MCF 10A (cell line): ENCODE results near the gene INTS14. TPM values are rescaled to one million over a fixed set of nuclear protein-coding genes. Genes with fewer than 3 reads are reported as not detected.

Source experiments
- BruUV-seq: library from RNA; stranded (reverse); fragments of 400-500 nt; replicated peaks from 2 replicates; lab custom pipeline; 2021; lab: Mats Ljungman, UMichigan
- CTCF ChIA-PET: fragments of 300-600 bp; sonication (Branson Sonifier 250); formaldehyde crosslinking; extraction: SDS; loops from one replicate; lab custom pipeline; 2021; ENCODE audit warnings: antibody characterized with exemption, inconsistent platforms; lab: Yijun Ruan, JAX
- POLR2A ChIA-PET: fragments of 300-600, 350-650 bp; sonication (Branson Sonifier 250); formaldehyde crosslinking; extraction: SDS; loops from one replicate; lab custom pipeline; 2020; ENCODE audit warnings: antibody characterized with exemption, inconsistent platforms; lab: Yijun Ruan, JAX
- DNase-seq: peaks from one replicate; pipeline ENCODE4 v3.0.0-alpha.2; 2018; ENCODE audit not compliant: unreplicated experiment
- H3K27ac Mint-ChIP-seq: one replicate; pipeline ENCODE4 v1.8.0; 2022; ENCODE audit warnings: mild to moderate bottlenecking, low read depth, mixed read lengths; ENCODE audit not compliant: unreplicated experiment
- H3K27me3 Mint-ChIP-seq: one replicate; pipeline ENCODE4 v1.8.0; 2022; ENCODE audit warnings: mixed read lengths; ENCODE audit not compliant: insufficient read depth, unreplicated experiment
- H3K36me3 Mint-ChIP-seq: one replicate; pipeline ENCODE4 v1.8.0; 2022; ENCODE audit warnings: mild to moderate bottlenecking, moderate library complexity, mixed read lengths; ENCODE audit not compliant: insufficient read depth, unreplicated experiment
- H3K4me1 Mint-ChIP-seq: one replicate; pipeline ENCODE4 v1.8.0; 2022; ENCODE audit warnings: mixed read lengths; ENCODE audit not compliant: insufficient read depth, unreplicated experiment
- H3K4me3 Mint-ChIP-seq: one replicate; pipeline ENCODE4 v1.8.0; 2022; ENCODE audit warnings: mild to moderate bottlenecking, moderate library complexity, mixed read lengths; ENCODE audit not compliant: unreplicated experiment
- H3K9me3 Mint-ChIP-seq: one replicate; pipeline ENCODE4 v1.8.0; 2022; ENCODE audit warnings: mixed read lengths; ENCODE audit not compliant: unreplicated experiment
- CTCF ChIP-seq: fragments of 200-600 bp; IDR thresholded peaks from one replicate; pipeline ENCODE4 v1.8.0; 2022; ENCODE audit warnings: antibody characterized with exemption, mild to moderate bottlenecking; ENCODE audit not compliant: unreplicated experiment
- intact Hi-C: fragments of 100-400 bp; cut with micrococcal nuclease; formaldehyde crosslinking; loops from 2 replicates; pipeline ENCODE4 v1.14.1; 2022
- total RNA-seq: library from RNA; stranded (reverse); gene quantifications from 2 replicates; pipeline ENCODE4 v1.2.3, GENCODE V29; 2022

INTS14 gene
- total RNA-seq, 1 experiment from 2014 or later = 47.0 TPM

- POLR2A ChIA-PET = interaction anchor here (0.6 to 2.0 kb wide), 2 partner anchors 22 to 326 kb away, joined by 3 to 9 read pairs; partner anchors contain the start of gene INTS14
- CTCF ChIA-PET = no interaction called here
- no TSS peak for BruUV-seq
- H3K36me3 Mint-ChIP-seq = no peaks in the 10 kb centered on the region
- no peak overlapping the region for H3K4me3 Mint-ChIP-seq
- no peak for TF ChIP-seq CTCF
- intact Hi-C loops = no loop called here
- H3K4me1 Mint-ChIP-seq = peaks cover 20% of the 10 kb centered on the region
- no peaks in the 10 kb centered on the region for H3K27me3 Mint-ChIP-seq
- peak overlapping the region; percentile 46 for H3K27ac Mint-ChIP-seq
- H3K9me3 Mint-ChIP-seq = no peaks in the 10 kb centered on the region
- peak; percentile 58 for DNase-seq
Observed at GRCh38 chr15:65634356-65634755, 23.4 kb upstream of the INTS14 start.

DNA sequence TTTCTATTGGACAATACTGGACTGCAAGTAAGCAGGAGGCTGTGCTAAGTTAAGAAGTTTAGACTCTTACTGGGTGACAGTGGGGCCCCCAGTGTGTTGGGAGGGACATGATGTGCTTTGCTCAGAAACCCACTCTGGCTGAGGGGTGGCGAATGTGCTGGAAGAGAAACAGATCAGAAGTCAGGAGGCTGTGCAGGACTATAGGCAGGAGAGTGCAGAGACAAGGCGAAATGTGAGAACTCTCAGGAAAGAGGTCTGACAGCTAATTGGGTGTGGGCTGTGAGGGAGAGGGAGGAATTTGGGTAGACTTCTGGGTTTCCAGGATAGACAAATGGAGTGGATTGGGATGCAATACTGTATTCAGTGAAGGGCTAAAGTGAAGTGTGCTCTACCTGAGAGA is 22.8 kb upstream of the INTS14 start:
- BruUV-seq = no TSS peak
- Mint-ChIP-seq H3K4me3 (no peak overlapping the region), H3K27me3 (no peaks in the 10 kb centered on the region), H3K27ac (peak overlapping the region; percentile 46), H3K36me3 (no peaks in the 10 kb centered on the region), H3K4me1 (peaks cover 16% of the 10 kb centered on the region), H3K9me3 (no peaks in the 10 kb centered on the region)
- no peak for DNase-seq
- no peak for TF ChIP-seq CTCF
- ChIA-PET CTCF (no interaction called here), POLR2A (interaction anchor here (0.6 to 2.0 kb wide), 2 partner anchors 22 to 325 kb away, joined by 3 to 9 read pairs; partner anchors contain the start of gene INTS14)
- intact Hi-C loops = no loop called here

DNA sequence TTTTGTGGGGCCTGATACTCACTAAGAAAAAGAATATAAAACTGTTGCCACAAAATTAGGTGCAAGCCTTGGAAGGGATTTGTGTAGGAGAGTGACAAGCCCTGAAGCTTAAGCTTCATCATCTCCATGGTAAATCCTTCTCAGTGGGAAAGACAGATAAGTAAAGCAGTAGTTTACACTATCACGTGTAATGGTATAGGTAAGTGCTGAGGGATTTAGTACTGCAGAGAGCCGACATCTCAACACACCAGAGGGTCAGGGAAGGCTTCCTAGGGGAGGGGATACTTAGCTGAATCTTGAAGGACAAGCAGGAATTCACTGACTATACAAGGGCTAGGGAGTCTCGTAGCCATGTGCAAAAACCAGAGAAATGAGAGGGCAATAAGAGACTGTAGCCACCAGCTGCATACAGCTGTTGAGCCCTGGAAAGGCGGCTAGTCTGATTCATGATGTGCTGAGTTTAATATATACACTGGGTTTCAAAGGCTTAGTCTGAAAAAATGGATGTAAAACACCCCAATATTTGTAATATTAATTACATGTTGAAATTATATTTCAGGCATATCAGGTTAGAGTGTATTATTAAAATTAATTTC is 21.9 kb upstream of the INTS14 start:
- H3K27ac Mint-ChIP-seq = no peak overlapping the region

More for the DNA sequence above, 21.9 kb upstream of the INTS14 start:
- ChIA-PET CTCF (interaction anchor here (1.0 kb wide), 1 partner anchor 22 kb away, joined by 5 read pairs; the partner anchor contains the start of gene INTS14), POLR2A (interaction anchor here (0.6 to 1.7 kb wide), 3 partner anchors 22 to 869 kb away, joined by 3 to 6 read pairs (median 3); partner anchors contain the start of gene INTS14)
- Mint-ChIP-seq H3K9me3 (no peaks in the 10 kb centered on the region), H3K36me3 (no peaks in the 10 kb centered on the region), H3K27me3 (no peaks in the 10 kb centered on the region), H3K4me1 (peaks cover 11% of the 10 kb centered on the region), H3K4me3 (no peak overlapping the region)
- intact Hi-C loops = no loop called here
- no TSS peak for BruUV-seq
- TF ChIP-seq CTCF = no peak
- DNase-seq = no peak
